GM18499 (cell line): ENCODE measurements around the gene DBP.

Source experiments
- ATAC-seq: cut with Tn5 transposase; IDR thresholded peaks from one replicate; pipeline ENCODE4 v1.9.1; 2021; ENCODE audit warnings: moderate number of reproducible peaks; ENCODE audit not compliant: insufficient read depth, unreplicated experiment

DBP gene

DNA sequence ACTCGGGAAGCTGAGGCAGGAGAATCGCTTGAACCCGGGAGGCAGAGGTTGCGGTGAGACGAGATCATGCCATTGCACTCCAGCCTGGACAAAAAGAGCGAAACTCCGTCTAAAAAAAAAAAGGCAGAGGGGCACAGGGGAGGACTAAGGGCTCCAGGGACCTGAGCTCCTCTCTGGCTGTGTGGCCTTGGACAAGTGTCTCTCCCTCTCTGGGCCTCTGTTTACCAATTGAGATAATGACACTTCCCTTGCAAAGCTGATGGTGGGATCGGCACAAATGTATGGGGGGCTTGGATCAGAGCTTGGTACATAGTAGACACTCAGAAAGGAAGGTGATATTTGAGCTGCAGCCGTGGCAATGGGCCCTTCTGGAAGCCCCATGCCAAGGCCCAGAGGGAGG is 42.0 kb downstream of the DBP start:
- ATAC-seq: no peak

DNA sequence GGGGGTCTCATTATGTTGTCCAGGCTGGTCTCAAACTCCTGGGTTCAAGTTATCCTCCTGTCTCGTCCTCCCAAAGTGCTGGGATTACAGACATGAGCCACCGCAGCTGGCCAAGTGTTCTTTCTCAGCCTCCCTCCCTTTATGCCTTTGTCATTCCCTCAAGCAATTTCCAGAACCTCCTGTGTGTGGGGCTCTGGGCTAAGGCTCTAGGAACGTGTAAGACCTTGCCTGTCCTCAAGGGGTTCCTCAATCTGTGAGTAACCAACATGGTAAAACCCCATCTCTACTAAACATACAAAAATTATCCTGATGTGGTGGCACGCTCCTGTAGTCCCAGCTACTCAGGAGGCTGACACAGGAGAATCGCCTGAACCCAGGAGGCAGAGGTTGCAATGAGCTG is 46.2 kb downstream of the DBP start:
- no peak for ATAC-seq

DNA sequence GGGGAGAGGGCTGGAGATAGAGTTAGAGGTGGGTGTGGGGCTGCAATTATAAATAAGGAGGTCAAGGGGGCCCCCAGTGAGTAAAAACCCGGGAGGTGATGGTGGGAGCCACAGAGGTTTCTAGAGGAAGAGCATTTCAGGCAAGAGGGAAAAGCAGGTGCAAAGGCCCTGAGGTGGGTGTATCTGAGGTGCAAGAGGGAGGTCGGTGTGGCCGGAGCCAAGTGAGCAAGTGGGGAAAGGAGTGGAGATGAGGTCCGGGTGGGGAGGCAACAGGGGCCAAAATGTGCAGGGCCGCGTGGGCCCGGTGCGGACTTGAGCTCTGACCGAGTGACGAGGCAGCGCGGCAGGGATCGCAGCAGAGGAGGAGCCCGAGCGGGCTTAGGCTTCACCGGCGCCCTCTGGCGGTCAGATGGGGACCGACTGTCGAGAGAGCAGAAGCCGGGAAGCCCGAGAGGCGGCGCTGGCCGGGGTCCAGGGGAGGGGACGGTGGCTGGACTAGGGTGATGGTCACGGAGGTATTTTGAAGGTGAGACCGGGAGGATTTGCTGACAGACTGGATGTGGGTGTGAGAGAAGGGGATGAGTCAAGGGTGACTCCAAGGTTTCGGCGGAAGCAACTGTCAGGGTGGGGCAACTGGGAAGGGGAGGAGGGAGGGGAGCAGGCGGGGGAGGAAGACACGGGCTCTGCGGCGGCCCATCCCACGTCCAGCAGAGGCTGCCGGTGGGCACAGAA is 48.3 kb downstream of the DBP start:
- no peak for ATAC-seq

DNA sequence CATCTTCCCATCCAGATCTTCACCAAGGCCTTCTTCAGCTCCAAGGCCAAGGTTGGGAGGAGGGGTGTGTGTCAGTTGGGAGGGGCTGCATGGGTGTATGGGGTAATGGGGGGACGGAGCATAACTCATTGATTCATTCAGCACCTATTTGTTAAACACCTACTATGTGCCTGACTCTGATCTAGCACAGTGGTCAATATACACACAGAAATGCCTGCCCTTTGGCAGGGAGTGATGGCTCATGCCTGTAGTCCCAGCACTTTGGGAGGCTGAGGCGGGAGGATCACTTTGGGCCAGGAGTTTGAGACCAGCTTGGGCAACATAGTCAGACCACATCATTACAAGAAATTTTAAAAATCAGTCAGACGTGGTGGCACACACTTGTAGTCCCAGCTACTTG is 49.8 kb downstream of the DBP start:
- ATAC-seq: no peak

DNA sequence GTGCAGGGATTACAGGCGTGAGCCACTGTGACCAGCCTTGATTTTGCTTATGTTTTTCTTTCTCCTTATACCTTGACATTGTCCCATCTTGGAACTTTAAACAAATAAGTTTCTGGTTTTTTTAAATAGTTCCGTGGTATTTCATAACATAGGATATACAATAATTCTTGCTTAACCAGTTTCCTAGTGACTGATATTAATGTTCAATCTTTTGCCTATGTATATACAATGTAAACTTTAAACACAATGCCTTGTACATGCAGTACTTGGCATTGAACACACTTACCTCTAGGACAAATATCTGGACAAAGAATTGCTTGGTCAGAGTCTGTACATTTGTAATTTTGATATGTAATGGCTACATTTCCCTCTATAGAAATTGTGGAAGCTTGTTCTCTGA is 55.0 kb downstream of the DBP start:
- no peak for ATAC-seq
